Cardiac muscle cell (in vitro differentiated cells and primary cell): Measurements from ENCODE around the gene JTB. TPM values are rescaled to one million over a fixed set of nuclear protein-coding genes. Genes with fewer than 3 reads are reported as not detected.

ENCODE experiments used
- DNase-seq, 2 donors: peaks; one replicate each; pipeline versions ENCODE4 v3.0.0 to v3.0.0-alpha.2; 2010 to 2017; ENCODE audit warnings: low read depth in 1 of 2, low spot score in 1 of 2
- H3K27ac ChIP-seq: fragments of 200-600 bp; sonication (generic); 2 replicates; pipeline ENCODE4 v1.5.1; 2016
- H3K27me3 ChIP-seq: fragments of 200-600 bp; sonication (generic); 2 replicates; pipeline ENCODE4 v1.6.0; 2016; ENCODE audit warnings: control low read depth
- H3K36me3 ChIP-seq: fragments of 200-600 bp; sonication (generic); 2 replicates; pipeline ENCODE4 v1.5.1; 2016; ENCODE audit warnings: control low read depth
- H3K4me1 ChIP-seq: fragments of 200-600 bp; sonication (generic); 2 replicates; pipeline ENCODE4 v1.8.1; 2017; ENCODE audit warnings: low read depth, mild to moderate bottlenecking, mixed run types
- H3K4me3 ChIP-seq: fragments of 200-600 bp; sonication (generic); 2 replicates; pipeline ENCODE4 v1.5.1; 2016; ENCODE audit warnings: mild to moderate bottlenecking
- H3K9me3 ChIP-seq: fragments of 200-600 bp; sonication (generic); 2 replicates; pipeline ENCODE4 v1.5.1; 2017; ENCODE audit warnings: low read depth, mild to moderate bottlenecking, control low read depth
- polyA plus RNA-seq: library from polyadenylated mRNA; unstranded; fragments of >200 nt; fragmentation: Nextera tagmentation; extraction: Ambion mirVana; gene quantifications from 2 replicates; pipeline ENCODE4 v1.2.1, GENCODE V29; 2016
- total RNA-seq: library from RNA; depleted of rRNA; stranded (reverse); fragments of >200 nt; gene quantifications from 2 replicates; pipeline ENCODE4 v1.2.3, GENCODE V29; 2016
- TF ChIP-seq, protein P1 (sequence below): IDR thresholded peaks from 2 replicates; pipeline ENCODE4 v1.5.1; 2012; ENCODE audit warnings: low read depth, mild to moderate bottlenecking, low read length

The JTB gene
- total and polyA plus RNA-seq, 2 experiments from 2014 or later, result 161 to 169 TPM

DNA sequence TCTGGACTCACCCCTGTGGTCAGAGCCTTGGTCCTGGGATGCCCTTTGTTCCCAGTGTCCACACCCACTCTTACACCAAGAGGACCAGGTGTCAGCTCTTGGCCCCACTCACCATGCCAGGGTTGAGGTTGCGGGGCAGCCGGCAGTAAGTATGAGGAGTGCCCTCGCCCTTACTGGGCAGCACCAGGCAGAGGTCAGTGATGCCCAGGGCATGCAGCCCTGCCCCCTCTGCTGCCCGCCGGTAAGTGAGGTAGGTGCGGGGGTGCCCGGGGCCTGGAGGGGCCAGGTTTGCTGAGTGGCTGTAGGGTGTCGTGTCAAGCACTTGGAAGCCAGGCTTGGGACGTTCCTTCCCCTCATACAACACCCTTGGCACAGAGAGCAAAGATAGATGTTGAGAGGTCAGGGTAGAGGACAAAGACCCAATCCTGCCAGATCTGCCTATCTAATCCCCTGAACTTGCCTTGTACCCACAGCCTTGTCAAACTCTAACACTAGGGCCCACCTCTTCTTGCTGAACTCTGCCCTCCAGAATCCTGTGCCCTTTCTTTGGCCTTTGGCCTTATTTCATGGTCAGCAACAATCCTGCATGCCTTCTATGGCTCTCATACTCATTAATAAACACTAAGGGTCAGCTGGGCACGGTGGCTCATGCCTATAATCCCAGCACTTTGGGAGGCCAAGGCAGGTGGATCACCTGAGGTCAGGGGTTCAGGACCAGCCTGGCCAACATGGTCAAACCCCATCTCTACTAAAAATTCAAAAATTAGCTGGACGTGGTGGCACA is 34.5 kb downstream of the JTB start:
- TF ChIP-seq, protein P1, sequence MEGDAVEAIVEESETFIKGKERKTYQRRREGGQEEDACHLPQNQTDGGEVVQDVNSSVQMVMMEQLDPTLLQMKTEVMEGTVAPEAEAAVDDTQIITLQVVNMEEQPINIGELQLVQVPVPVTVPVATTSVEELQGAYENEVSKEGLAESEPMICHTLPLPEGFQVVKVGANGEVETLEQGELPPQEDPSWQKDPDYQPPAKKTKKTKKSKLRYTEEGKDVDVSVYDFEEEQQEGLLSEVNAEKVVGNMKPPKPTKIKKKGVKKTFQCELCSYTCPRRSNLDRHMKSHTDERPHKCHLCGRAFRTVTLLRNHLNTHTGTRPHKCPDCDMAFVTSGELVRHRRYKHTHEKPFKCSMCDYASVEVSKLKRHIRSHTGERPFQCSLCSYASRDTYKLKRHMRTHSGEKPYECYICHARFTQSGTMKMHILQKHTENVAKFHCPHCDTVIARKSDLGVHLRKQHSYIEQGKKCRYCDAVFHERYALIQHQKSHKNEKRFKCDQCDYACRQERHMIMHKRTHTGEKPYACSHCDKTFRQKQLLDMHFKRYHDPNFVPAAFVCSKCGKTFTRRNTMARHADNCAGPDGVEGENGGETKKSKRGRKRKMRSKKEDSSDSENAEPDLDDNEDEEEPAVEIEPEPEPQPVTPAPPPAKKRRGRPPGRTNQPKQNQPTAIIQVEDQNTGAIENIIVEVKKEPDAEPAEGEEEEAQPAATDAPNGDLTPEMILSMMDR, result no peak
- H3K9me3 ChIP-seq, result no peaks in the 10 kb centered on the region

DNA sequence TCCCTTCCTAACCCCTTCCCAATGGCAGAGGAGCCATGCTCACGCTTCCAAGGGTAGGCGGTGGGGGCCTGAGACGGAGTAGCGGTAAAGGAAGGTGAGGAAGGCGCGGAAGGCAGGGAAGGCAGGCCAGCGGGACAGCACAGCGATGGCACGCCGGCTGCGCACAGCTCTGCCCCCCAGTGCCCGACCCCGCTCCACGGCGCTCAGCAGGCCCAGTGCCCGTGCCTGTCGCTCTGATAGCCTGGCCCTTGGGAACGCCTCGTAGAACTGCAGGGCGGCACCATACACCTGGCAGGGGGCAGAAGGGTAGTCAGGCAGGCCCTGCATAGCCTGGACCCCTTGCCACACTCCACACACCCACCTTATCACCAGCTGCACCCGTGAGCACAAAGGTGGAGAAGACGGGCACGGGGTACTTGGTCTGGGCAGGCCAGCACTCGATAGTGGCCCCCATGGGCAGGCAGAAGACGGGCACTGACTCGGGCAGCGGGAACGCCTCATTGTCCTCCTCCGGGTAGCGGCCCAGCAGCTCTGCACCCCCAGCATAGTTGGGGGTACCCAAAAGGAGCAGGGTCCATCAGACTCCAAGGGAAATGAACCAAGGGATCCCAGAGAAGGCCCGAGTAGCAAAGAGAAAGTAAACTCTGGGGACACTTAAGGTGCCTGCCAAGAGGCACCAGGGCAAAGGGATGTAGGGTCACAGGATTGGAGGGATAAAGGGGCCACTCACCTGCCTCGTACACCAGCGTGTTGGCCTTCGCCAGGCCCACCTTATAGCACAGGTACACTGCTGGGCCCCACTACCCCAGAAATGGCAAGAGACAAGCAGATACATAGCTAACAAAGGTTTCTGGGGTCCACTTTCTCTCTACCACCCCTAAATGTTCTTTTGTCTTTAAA is 35.4 kb downstream of the JTB start:
- no peak overlapping the region for H3K27ac ChIP-seq
- no peaks in the 10 kb centered on the region for H3K9me3 ChIP-seq
- TF ChIP-seq, protein P1, result no peak
- no peaks in the 10 kb centered on the region for H3K27me3 ChIP-seq
- H3K36me3 ChIP-seq, result peaks cover 19% of the 10 kb centered on the region
- peaks cover 5% of the 10 kb centered on the region for H3K4me1 ChIP-seq
- DNase-seq, result no peak
- H3K4me3 ChIP-seq, result no peak overlapping the region

More for the DNA sequence above, 34.5 kb downstream of the JTB start:
- DNase-seq, result no peak
- H3K4me3 ChIP-seq, result no peak overlapping the region
- H3K27ac ChIP-seq, result no peak overlapping the region
- no peaks in the 10 kb centered on the region for H3K27me3 ChIP-seq
- peaks cover 5% of the 10 kb centered on the region for H3K4me1 ChIP-seq
- peaks cover 14% of the 10 kb centered on the region for H3K36me3 ChIP-seq

- Histone ChIP-seq H3K36me3 (peaks cover 33% of the 10 kb centered on the region), H3K9me3 (no peaks in the 10 kb centered on the region), H3K4me3 (no peak overlapping the region), H3K4me1 (peaks cover 5% of the 10 kb centered on the region), H3K27ac (no peak overlapping the region), H3K27me3 (no peaks in the 10 kb centered on the region)
- DNase-seq, result no peak
- TF ChIP-seq, protein P1, result no peak
These were observed 36.7 kb downstream of the JTB start for GRCh38 chr1:153940756-153941155.

GRCh38 chr1:153939476-153939875 is 38.0 kb downstream of the JTB start:
- H3K4me3 ChIP-seq, result no peak overlapping the region
- TF ChIP-seq, protein P1, result no peak
- no peak for DNase-seq
- no peaks in the 10 kb centered on the region for H3K4me1 ChIP-seq
- H3K9me3 ChIP-seq, result no peaks in the 10 kb centered on the region
- no peaks in the 10 kb centered on the region for H3K27me3 ChIP-seq
- peaks cover 40% of the 10 kb centered on the region for H3K36me3 ChIP-seq
- no peak overlapping the region for H3K27ac ChIP-seq

GRCh38 chr1:153938996-153939395 is 38.5 kb downstream of the JTB start:
- DNase-seq, result no peak
- H3K4me3 ChIP-seq, result no peak overlapping the region
- peaks cover 44% of the 10 kb centered on the region for H3K36me3 ChIP-seq
- no peak overlapping the region for H3K27ac ChIP-seq
- H3K27me3 ChIP-seq, result no peaks in the 10 kb centered on the region
- H3K9me3 ChIP-seq, result no peaks in the 10 kb centered on the region
- TF ChIP-seq, protein P1, result no peak
- no peaks in the 10 kb centered on the region for H3K4me1 ChIP-seq
